Tibial nerve (tissue), 4 donors: Measurements from ENCODE around the gene SYT1. TPM values are rescaled to one million over a fixed set of nuclear protein-coding genes. Genes with fewer than 3 reads are reported as not detected.

Experiments used
- DNase-seq, 2 donors: peaks; one replicate each; pipeline ENCODE4 v3.0.0-alpha.2; 2019; ENCODE audit warnings: low spot score in 2 of 2
- H3K27ac ChIP-seq, 4 donors: fragments of 200-600 bp; sonication (generic) in 3 of 4; one replicate each; pipeline ENCODE4 v1.5.1; 2017 to 2019; ENCODE audit warnings: mild to moderate bottlenecking in 1 of 4
- H3K27me3 ChIP-seq, 2 donors: fragments of 200-600 bp; sonication (generic) in 1 of 2; one replicate each; pipeline versions ENCODE4 v1.5.1 to v1.6.0; 2017 to 2019
- H3K36me3 ChIP-seq, 3 donors: fragments of 200-600 bp; sonication (generic); one replicate each; pipeline ENCODE4 v1.5.1; 2018 to 2019
- H3K4me1 ChIP-seq, 4 donors: fragments of 200-600 bp; sonication (generic) in 3 of 4; one replicate each; pipeline ENCODE4 v1.5.1; 2017 to 2019
- H3K4me3 ChIP-seq, 4 donors: fragments of 200-600 bp; sonication (generic) in 3 of 4; one replicate each; pipeline ENCODE4 v1.5.1; 2017 to 2019; ENCODE audit warnings: mild to moderate bottlenecking in 1 of 4, moderate library complexity in 1 of 4
- H3K9me3 ChIP-seq, 4 donors: fragments of 200-600 bp; sonication (generic) in 3 of 4; one replicate each; pipeline ENCODE4 v1.5.1; 2017 to 2019
- EP300 ChIP-seq, 2 donors: sonication (generic); formaldehyde crosslinking; IDR thresholded peaks; one replicate each; pipeline ENCODE4 v1.6.1; 2017; ENCODE audit warnings: antibody characterized with exemption in 2 of 2, mild to moderate bottlenecking in 1 of 2
- POLR2A ChIP-seq, 2 donors: fragments of 450-650 bp; IDR thresholded peaks; one replicate each; pipeline ENCODE4 v1.6.1; 2017; ENCODE audit warnings: antibody characterized with exemption in 2 of 2, mild to moderate bottlenecking in 2 of 2, moderate library complexity in 2 of 2
- WGBS, 2 donors: methylation state at CpG; one replicate each; pipeline ENCODE4 v1.1.5; 2018; 5-methylcytosine and 5-hydroxymethylcytosine counted together
- total RNA-seq, 4 donors: library from RNA; depleted of rRNA; stranded (reverse); fragments of >200 nt; gene quantifications; one replicate each; pipeline ENCODE4 v1.1.0, GENCODE V29; 2016
- TF ChIP-seq, protein P1 (sequence below), 5 experiments: fragments of 200-600 bp in 3 of 5; fragments of 450-650 bp in 2 of 5; sonication (generic) in 3 of 5; IDR thresholded peaks; one replicate each; pipeline ENCODE4 v1.5.1; 2016 to 2019; ENCODE audit warnings: antibody characterized with exemption in 5 of 5, mild to moderate bottlenecking in 3 of 5, moderate library complexity in 2 of 5

SYT1 gene
- total RNA-seq, result 10 to 100 TPM in 1 of 4 donors, 1 to 10 TPM in 3; 1.8 to 10.3 (median 4.7) TPM

DNA sequence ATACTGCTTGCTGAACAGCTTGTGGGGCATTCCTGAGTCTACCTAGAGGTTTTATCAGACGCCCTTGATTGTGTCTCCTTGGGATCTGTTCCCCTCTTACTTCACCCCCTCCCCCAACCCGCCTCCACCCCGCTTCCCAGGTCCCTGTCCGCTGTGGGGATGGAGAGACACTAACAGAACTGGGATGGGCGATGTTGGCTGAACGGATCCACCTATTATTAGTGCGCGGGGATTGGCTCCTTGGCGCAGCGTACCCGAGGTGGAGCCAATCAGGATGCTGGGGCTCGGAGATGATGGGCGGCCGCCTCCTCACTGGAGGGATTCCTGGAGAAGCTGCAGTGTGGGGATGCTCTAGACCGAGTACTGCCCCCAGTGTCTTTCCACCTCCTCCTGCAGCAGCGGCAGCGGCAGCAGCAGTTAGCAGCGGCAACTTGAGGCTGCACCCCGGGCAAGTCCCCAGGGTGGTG, at the start of gene SYT1:
SYT1 (plus strand) TSS at position 372 of the 467 bp plus-strand sequence.
- H3K4me3 ChIP-seq, result peak within 1 kb of the TSS; percentile 39 to 63 (median 52)
- peaks cover 0 to 26% (median 10%) of the 10 kb centered on the region in 4 donors for H3K4me1 ChIP-seq
- H3K9me3 ChIP-seq, result no peaks in the 10 kb centered on the region
- H3K36me3 ChIP-seq, result no peaks in the 10 kb centered on the region
- no peak for TF ChIP-seq EP300 (IDR thresholded peaks at IDR 0.05)
- TF ChIP-seq, protein P1, sequence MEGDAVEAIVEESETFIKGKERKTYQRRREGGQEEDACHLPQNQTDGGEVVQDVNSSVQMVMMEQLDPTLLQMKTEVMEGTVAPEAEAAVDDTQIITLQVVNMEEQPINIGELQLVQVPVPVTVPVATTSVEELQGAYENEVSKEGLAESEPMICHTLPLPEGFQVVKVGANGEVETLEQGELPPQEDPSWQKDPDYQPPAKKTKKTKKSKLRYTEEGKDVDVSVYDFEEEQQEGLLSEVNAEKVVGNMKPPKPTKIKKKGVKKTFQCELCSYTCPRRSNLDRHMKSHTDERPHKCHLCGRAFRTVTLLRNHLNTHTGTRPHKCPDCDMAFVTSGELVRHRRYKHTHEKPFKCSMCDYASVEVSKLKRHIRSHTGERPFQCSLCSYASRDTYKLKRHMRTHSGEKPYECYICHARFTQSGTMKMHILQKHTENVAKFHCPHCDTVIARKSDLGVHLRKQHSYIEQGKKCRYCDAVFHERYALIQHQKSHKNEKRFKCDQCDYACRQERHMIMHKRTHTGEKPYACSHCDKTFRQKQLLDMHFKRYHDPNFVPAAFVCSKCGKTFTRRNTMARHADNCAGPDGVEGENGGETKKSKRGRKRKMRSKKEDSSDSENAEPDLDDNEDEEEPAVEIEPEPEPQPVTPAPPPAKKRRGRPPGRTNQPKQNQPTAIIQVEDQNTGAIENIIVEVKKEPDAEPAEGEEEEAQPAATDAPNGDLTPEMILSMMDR (IDR thresholded peaks at IDR 0.05), result no peak
- no peak for TF ChIP-seq POLR2A (IDR thresholded peaks at IDR 0.05)
- peak within 1 kb of the TSS in 3 of 4 donors; percentile 21 to 71 (median 46) for H3K27ac ChIP-seq
- WGBS, 2 donors, result 1 to 2% methylated on average over 15 to 18 of the region's 19 CpGs
- no peaks in the 10 kb centered on the region for H3K27me3 ChIP-seq
- DNase-seq, result peak; percentile 22 to 36

DNA sequence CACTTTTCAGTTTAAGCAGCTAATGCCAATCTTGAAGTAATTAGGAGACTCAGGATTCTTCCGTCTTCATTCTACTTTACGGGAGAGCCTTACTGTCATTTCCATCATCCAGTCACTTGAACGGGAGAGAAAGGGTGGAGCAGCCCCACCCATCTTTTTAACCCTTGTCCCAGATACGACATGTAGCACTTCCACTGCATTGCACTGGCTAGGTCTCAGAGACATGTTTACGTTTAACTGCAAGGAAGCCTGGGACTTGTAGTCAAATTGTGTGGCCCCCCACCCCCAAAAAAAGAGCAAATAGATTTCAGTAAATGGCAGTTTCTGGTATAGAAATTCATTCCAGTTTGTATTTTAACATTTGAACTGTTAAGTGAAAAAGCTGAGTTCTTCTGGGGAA, 46.1 kb upstream of the SYT1 start:
- no peak overlapping the region for H3K27ac ChIP-seq
- no peaks in the 10 kb centered on the region for H3K4me1 ChIP-seq
- H3K36me3 ChIP-seq, result no peaks in the 10 kb centered on the region
- no peak for DNase-seq
- TF ChIP-seq, protein P1 (IDR thresholded peaks at IDR 0.05), result no peak
- TF ChIP-seq EP300 (IDR thresholded peaks at IDR 0.05), result no peak
- TF ChIP-seq POLR2A (IDR thresholded peaks at IDR 0.05), result no peak
- H3K4me3 ChIP-seq, result no peak overlapping the region
- H3K27me3 ChIP-seq, result no peaks in the 10 kb centered on the region
- peaks cover 0 to 3% (median 0%) of the 10 kb centered on the region in 4 donors for H3K9me3 ChIP-seq
- 31 to 37% methylated on average over 5 of the region's 5 CpGs for WGBS, 2 donors

DNA sequence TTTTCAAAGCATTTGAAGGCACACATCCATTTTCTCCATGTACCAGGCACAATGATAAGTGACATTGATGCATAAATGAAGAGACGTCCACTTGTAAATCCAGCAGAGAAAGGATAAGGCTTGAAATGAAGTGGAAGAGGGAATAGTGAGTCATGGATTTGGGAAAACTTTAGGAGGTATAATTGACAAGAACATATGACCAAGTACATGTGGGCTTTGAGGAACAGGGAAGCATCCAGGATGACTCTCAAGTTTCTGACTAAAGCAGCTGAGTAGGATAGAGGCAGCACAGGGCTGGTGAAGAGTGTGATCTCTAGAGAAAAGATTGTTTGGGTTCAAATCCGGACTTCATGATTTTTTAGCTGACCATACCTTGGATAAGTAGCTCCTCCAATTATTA, 43.6 kb upstream of the SYT1 start:
- no peaks in the 10 kb centered on the region for H3K27me3 ChIP-seq
- no peaks in the 10 kb centered on the region for H3K36me3 ChIP-seq
- TF ChIP-seq POLR2A (IDR thresholded peaks at IDR 0.05) (no peak), EP300 (IDR thresholded peaks at IDR 0.05) (no peak)
- TF ChIP-seq, protein P1 (IDR thresholded peaks at IDR 0.05), result no peak
- no peaks in the 10 kb centered on the region for H3K4me1 ChIP-seq
- 78 to 87% methylated on average over 2 of the region's 2 CpGs for WGBS, 2 donors
- no peak overlapping the region for H3K4me3 ChIP-seq
- no peaks in the 10 kb centered on the region for H3K9me3 ChIP-seq
- no peak overlapping the region for H3K27ac ChIP-seq
- no peak for DNase-seq

DNA sequence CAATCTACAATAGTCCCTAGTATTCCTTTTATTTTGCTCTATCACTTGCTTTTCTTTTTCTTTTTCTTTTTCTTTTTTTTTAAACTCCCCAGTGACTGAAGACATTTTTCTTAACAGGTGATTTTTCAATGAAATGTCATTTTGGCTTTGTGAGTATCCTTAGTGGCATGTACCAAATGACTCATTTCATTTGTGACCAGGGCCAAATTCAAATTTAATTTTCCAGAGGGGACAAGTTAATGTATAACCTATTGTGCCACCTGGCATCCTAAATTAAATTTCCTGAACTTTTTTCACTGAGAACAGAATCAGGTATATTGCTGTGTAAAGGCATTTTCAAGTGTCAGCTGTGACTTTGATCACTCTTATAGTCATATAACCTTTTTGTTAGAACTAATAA, 39.7 kb upstream of the SYT1 start:
- Histone ChIP-seq H3K4me3 (no peak overlapping the region), H3K27ac (no peak overlapping the region), H3K9me3 (no peaks in the 10 kb centered on the region), H3K4me1 (no peaks in the 10 kb centered on the region), H3K36me3 (no peaks in the 10 kb centered on the region), H3K27me3 (no peaks in the 10 kb centered on the region)
- DNase-seq, result no peak
- TF ChIP-seq, protein P1 (IDR thresholded peaks at IDR 0.05), result no peak
- TF ChIP-seq EP300 (IDR thresholded peaks at IDR 0.05) (no peak), POLR2A (IDR thresholded peaks at IDR 0.05) (no peak)

DNA sequence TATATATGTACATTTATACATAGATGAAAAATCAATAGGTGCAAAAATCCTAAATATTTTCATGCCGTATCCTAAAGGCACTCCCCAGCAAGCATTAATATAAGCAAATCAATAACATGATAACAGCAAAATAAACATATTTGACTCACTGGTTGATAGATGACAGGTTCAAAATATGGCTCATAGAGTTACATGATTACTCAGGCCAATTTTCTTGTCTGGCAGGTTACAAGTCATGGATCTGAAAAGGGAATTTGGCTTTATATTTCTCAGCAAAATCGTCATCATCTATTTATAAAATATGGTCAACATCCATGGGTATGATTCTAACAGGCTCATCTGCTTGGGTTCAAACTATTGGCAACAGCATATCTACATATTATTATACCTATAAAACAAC, 34.9 kb upstream of the SYT1 start:
- no peak for DNase-seq
- H3K27ac ChIP-seq, result no peak overlapping the region
- TF ChIP-seq, protein P1 (IDR thresholded peaks at IDR 0.05), result no peak
- TF ChIP-seq POLR2A (IDR thresholded peaks at IDR 0.05) (no peak), EP300 (IDR thresholded peaks at IDR 0.05) (no peak)
- no peak overlapping the region for H3K4me3 ChIP-seq
- H3K9me3 ChIP-seq, result no peaks in the 10 kb centered on the region
- H3K27me3 ChIP-seq, result no peaks in the 10 kb centered on the region
- H3K4me1 ChIP-seq, result no peaks in the 10 kb centered on the region
- 92 to 93% methylated on average over 2 of the region's 2 CpGs for WGBS, 2 donors
- H3K36me3 ChIP-seq, result no peaks in the 10 kb centered on the region
